Measurements from ENCODE around the gene DDX55.
A peak's percentile ranks its signal among the peaks of the same experiment; 100 is the strongest.

Gene DDX55

GRCh38 chr12:123614531-123614930 lies 12.6 kb downstream of the DDX55 start:
- DNase-seq, result no peak

GRCh38 chr12:123617144-123617543 lies 15.2 kb downstream of the DDX55 start:
- DNase-seq, result no peak

GRCh38 chr12:123617580-123617979 lies 15.7 kb downstream of the DDX55 start:
- no peak for DNase-seq

- no peak for DNase-seq
Measured at GRCh38 chr12:123621101-123621500, 19.2 kb downstream of the DDX55 start.

GRCh38 chr12:123621619-123622530 lies 20.0 kb downstream of the DDX55 start:
- DNase-seq, result no peak

GRCh38 chr12:123633379-123634141 lies 31.7 kb downstream of the DDX55 start, which contains the start of the genes EIF2B1 and GTF2H3:
EIF2B1 (minus strand) TSS chr12:123633686; CDS start chr12:123633557, 129 bp downstream.
GTF2H3 (plus strand) TSS chr12:123633829; CDS start chr12:123633860, 31 bp downstream.
- DNase-seq, result peak; percentile 94

GRCh38 chr12:123634142-123634561 lies 32.3 kb downstream of the DDX55 start:
- no peak for DNase-seq

- DNase-seq, result no peak
Measured at GRCh38 chr12:123643911-123644310, 42.0 kb downstream of the DDX55 start.

- DNase-seq, result no peak
Measured at GRCh38 chr12:123645380-123645779, 43.5 kb downstream of the DDX55 start.

GRCh38 chr12:123645878-123646277 lies 44.0 kb downstream of the DDX55 start:
- DNase-seq, result no peak

- no peak for DNase-seq
Measured at GRCh38 chr12:123648401-123648800, 46.5 kb downstream of the DDX55 start.

GRCh38 chr12:123654129-123654701 lies 52.3 kb downstream of the DDX55 start:
- no peak for DNase-seq

GRCh38 chr12:123655420-123655819 lies 53.5 kb downstream of the DDX55 start:
- no peak for DNase-seq

GRCh38 chr12:123656392-123656791 lies 54.5 kb downstream of the DDX55 start:
- DNase-seq, result no peak

- DNase-seq, result no peak
Measured at GRCh38 chr12:123657211-123657610, 55.3 kb downstream of the DDX55 start.

GRCh38 chr12:123659996-123660727 lies 58.3 kb downstream of the DDX55 start:
- DNase-seq, result no peak

GRCh38 chr12:123667771-123668170 lies 65.9 kb downstream of the DDX55 start:
- DNase-seq, result no peak

Measured in DMS79 (cell line).